Measurements from ENCODE around the gene NMU.
"Not testable (repeated sequence)": the region's sequence is repeated elsewhere in the genome, so short reads cannot be mapped to it uniquely, and the experiment has no call there.

NMU gene, protein sequence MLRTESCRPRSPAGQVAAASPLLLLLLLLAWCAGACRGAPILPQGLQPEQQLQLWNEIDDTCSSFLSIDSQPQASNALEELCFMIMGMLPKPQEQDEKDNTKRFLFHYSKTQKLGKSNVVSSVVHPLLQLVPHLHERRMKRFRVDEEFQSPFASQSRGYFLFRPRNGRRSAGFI

DNA sequence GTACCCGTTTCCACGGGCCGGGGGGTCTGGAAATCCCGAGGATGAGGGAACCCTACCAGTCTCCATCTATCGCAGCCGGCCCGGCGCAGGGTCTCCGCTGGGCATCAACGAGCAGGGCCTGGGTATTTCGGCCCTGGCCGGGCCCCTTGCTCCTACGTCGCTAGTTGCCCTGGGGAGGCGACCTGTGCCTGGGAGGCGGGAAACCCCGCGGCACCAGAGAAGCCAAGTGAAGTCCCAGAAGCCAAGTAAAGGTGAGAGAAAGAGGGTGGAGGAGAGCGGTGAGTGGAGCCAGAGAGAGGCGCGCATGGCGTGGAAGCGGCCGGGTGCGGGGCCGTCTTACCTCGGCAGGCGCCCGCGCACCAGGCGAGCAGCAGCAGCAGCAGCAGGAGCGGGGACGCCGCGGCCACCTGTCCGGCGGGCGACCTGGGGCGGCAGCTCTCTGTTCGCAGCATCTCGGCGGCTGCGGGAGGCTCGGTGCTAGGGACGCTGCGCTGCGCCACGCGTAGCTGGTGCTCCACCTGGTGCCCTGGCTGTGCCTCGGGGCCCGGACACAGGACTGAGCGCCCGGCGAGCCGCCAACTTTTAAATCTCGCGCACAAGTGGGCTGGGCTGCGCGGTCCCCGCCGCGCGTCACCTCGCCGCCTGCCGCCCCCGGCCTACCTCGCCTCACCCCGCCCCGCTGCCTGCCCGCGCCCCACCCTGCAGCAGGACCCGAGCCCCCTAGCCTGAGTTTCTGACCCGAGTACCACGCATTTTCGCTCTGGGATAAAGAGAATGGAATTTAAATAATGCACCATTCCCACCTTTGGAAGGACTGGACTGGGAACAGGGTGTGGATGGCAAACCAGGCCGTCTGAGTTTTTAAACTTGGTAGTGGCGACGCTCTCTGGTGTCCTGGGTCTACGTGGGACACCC, at the start of gene NMU:
Gene NMU, minus strand, starts transcription at position 558 of the 915 bp plus-strand sequence. Its CDS starts 106 bp downstream, at position 452.
- no peak for DNase-seq (ENCODE audit: low read depth)

DNA sequence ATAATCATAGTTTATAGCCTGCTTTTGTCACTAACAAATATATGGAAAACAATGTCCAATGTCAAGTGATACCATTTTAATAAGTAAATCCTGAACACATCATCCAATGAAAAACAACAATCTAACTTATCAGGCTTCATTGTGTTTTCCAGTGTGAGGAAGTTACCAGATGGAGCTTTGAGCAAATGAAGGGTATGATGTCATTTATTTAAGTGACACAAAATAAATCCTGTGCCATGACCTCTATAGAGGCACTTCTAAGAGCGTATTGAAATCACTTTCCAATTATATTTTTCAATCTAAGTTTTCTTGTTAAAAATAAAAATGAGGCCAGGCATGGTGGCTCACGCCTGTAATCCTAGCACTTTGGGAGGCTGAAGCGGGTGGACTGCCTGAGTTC, 48.2 kb upstream of the NMU start:
- no peak for DNase-seq (ENCODE audit: low read depth)

DNA sequence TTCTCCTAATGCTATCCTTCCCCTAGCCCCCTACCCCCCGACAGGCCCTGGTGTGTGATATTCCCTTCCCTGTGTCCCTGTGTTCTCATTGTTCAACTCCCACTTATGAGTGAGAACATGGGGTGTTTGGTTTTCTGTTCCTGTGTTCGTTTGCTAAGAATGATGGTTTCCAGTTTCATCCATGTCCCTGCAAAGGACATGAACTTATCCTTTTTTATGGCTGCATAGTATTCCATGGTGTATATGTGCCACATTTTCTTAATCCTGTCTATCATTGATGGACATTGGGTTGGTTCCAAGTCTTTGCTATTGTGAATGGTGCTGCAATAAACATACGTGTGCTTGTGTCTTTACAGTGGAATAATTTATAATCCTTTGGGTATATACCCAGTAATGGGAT, 46.7 kb upstream of the NMU start:
- DNase-seq (ENCODE audit: low read depth) = not testable (repeated sequence)

DNA sequence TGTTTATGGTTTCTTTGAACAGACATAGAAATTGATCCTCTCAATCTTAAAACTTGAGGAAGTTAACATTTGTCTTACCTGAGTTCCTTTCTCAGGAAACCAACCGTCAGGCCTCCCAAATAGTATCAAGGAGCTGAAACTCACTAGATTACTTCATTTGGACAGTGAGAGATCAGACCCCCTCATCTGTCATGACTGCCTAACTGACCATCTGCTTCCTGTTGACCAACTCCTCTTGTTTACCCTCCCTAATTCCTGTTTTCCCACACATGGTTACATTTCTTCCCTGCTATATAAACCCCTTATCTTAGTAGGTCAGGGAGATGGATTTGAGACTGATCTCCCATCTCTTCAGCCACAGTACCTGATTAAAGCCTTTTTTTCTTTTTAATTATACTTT, 46.2 kb upstream of the NMU start:
- DNase-seq (ENCODE audit: low read depth) = no peak

DNA sequence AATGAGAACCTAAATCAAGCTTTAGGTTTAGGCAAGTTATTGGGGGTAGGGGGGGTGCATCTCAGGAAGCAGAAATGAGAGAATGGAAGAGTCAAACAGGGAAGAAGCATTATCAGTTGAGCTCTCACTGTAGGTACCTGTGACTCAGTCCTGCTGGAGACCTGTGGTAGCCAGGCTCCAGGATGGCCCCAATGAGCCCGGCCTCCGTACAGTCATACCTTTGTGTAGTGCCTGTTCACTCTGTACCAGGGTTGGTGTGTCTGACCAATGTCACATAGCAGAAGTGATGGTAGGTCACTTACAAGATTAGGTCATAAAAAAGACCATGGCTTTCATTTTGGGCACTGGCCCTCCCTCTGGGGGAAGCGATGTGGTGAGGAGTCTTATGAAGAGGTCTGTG, 45.3 kb upstream of the NMU start:
- no peak for DNase-seq (ENCODE audit: low read depth)

DNA sequence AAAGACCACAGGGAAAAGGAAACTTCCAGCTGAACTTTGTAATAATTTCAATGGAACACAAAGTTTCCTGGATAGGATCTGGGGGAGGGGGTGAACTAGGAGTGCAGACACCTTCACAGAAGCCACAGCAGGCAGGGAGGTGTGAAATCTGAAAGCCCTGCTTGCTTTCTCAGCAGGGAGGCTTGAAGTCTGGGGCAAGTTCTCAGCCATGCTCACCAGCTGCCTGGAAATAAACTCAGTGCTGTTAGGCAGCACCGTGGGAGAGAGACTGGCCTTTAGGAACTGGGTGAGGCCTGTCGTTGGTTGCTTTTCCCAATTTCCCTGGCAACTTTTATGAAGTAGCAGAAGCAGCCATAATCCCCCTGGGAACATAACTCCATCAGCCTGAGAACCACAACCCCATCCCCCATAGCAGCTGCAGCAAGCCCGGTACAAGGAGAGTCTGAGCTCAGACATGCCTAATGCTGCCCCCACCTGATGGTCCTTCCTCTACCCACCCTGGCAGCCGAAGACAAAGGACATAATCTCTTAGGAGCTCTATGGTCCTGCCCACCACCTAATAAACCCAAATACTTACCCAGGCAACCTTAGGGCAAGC, 39.2 kb upstream of the NMU start:
- DNase-seq (ENCODE audit: low read depth) = no peak

DNA sequence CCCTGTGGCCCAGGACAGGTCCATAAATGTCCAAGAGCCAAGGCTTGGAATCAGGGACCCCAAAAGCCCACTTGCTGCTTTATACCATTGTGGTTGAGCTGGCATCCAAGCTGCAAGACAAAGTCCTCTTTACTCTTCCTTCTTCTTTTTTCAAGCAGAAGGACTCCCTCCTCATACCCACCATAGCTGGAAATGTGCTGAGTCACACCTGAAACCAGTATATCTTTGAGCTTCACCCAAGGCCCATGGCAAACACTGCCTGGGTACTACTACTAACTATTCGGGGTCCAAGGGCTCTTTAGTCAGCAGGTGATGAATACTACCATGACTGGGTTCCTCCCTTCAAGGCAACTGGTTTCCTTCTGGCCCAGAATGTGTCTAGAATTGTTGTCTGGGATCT, 37.3 kb upstream of the NMU start:
- DNase-seq (ENCODE audit: low read depth) = no peak

DNA sequence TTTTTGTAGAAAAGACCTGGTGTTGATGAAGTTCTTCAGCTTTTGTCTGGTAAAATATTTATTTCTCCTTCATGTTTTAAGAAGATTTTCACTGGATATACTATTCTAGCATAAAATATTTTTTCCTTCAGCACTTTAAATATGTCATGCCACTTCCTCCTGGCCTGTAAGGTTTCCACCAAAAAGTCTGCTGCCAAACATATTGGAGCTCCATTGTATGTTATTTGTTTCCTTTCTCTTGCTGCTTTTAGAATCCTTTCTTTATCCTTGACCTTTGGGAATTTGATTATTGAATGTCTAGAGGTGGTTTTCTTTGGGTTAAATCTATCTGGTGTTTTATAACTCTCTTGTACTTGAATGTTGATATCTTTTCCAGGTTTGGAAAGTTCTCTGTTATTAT, 35.6 kb upstream of the NMU start:
- no peak for DNase-seq (ENCODE audit: low read depth)

DNA sequence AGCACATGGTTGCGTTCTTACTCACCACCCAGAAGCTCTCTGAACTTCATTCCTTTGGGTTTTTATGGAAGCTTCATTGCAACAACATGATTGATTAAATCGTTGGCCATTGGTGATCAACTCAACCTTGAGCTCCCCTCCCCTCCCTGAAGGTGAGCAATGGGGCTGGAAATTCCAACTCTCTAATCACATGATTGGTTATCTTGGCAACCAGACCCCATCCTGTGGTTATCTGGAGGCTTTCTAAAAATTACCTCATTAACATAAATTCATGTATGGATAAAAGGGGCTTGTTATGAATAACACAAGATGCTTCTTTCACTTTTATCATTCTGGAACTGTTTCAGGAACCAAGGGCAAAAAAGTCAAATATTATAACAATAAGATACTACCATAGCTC, 34.6 kb upstream of the NMU start:
- DNase-seq (ENCODE audit: low read depth) = no peak

DNA sequence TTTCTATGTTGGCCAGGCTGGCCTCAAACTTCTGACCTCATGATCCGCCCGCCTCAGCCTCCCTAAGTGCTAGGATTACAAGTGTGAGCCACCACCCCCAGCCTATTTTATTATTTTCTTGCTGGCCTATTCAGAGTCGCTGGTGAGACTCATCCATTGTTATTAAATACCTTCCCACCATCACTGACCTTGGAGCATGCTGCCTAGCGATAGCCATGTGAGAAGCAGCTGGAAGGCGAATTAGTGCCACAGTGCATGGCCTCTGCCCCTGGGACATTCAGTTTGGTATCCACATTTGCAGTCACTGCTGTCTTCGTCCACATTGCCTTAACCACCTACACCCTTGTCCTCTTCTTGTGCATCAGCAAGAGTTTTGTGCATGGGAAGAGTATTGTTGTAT, 32.4 kb upstream of the NMU start:
- DNase-seq (ENCODE audit: low read depth) = no peak

DNA sequence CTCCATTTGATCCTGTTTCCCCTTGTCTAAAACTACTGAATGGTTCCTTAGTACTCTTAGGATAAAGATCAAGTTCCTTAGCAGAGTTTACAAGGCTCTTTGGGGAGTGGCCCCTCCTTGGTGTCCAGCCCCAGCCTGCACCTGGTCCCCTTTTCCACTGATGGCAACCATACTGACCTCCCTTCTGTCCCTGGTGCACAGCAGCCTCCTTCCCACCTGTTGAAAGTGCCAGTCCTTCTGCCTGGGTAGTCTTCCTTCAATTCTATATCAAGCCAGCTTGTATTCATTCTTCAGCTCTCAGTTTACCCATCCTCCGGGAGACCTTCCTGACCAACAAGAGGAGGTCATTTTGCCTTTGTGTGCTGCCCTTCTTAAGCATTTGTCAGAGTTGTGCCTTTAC, 30.4 kb upstream of the NMU start:
- no peak for DNase-seq (ENCODE audit: low read depth)

DNA sequence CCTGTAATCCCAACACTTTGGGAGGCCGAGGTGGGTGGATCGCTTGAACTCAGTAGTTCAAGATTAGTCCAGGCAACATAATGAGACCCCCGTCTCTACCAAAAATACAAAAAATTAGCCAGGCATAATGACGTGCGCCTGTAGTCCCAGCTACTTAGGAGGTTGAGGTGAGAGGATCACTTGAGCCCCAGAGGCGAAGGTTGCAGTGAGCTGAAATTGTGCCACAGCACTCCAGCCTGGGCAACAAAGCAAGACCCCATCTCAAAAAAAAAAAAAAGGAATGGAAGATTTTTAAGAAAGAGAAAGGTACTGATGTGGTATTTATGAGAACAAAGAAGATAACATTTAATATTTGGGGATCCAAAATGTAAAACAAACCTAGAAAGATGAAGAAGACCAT, 27.0 kb upstream of the NMU start:
- no peak for DNase-seq (ENCODE audit: low read depth)

DNA sequence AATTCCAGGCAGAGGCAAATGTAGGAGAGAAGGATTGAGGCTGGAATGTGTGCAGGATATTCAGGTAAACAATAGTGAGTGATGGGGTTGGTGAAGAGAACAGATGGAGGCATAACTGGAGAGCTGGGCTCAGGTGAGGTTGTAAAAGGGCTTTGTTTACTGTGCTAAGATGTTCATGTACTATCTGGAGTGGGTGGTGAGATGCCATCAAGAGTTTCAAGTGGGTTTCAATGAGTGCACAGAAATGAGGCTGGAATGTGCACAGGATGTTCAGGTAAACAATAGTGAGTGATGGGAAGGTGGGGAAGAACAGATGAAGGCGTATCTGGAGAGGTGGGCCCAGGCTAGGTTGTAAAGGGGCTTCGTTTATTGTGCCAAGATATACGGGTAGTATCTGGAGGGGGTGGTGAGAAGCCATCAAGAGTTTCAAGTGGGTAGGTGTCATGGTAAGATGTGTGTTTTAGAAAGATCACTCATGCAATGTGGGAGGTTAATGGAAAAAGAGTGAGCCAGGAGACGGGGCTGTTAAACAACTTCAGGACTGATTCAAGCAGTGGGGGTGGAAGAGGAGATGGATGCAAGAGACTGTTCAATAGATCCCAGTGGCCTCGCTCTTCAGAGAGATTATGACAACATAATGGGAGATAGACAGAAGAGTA, 25.4 kb upstream of the NMU start:
- no peak for DNase-seq (ENCODE audit: low read depth)

DNA sequence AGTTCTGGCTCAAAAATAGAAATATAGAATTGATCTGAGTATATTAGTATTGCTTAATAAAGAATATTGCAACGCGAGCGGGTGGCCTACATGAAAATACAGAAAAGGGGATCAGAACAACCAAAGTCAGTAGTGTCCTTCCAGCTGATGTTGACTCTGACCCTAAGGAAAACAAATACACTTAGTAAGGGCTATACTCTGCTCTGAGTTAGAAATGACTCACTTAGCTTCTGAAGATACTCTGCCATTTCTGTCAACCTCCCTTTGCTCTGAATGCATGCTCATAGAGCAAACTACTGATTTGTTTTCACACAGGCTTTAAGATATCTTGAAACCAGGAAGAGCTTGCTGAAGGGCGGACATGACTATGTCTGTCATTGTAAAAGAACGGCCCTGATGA, 22.6 kb upstream of the NMU start:
- DNase-seq (ENCODE audit: low read depth) = no peak

DNA sequence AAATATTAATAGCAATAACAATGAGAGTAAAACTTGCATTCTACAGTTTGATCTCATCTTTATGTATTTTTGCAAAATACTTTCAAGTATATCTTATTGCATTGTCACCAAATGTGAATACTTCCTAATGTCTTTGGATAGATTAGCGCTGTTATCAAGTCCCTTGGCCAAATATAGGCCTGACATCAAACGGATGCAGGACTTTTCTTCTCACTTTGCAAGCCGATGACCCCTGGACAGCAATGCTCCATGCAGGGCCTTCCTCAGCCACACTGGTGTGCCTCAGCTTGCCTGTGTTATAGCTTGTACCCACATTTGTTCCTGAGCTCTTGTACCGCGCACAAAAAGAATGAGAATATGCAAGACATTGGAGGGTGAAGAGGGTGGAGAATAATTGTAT, 18.0 kb upstream of the NMU start:
- no peak for DNase-seq (ENCODE audit: low read depth)

DNA sequence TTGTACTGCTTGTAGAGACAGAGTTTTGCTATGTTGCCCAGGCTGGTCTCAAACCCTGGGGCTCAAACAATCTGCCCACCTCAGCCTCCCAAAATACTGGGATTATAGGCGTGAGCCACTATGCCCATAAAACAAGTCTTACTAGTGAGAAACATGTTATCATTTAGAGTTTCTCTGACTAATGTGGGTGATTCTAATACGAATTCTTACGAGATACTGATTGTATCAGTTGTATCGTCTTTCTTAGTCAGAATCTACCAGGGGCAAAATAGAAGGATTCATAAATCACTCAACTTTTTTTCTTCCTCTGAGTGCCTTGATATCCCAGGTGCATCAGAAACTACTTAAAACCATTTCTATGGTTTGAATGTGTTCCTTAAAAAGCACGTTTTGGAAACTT, 14.4 kb upstream of the NMU start:
- no peak for DNase-seq (ENCODE audit: low read depth)

DNA sequence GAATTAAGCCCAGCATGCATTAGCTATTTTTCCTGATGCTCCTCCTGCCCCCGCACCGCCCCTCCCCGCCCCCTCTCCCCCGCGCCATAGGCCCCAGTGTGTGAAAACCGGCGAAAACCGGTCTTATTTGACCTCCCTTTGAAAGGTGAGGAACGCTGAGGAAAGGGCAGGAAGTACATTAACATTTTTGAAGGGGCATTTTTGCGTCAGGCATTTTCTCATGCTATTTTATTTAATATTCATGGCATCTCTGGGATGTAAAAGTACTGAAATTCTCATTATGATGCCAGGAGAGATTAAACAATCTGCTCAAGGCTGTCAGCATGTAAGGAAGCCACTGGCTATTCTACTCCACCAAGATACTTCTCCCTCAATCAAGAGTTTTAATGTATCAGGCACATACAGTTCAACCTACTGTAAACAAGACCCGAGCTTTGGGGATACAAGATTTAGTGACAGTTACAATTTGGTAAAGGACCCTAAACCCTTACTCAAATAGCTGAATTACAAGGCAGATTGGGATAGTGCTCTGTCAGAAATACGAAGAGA, 1.2 kb upstream of the NMU start:
- DNase-seq (ENCODE audit: low read depth) = no peak

DNA sequence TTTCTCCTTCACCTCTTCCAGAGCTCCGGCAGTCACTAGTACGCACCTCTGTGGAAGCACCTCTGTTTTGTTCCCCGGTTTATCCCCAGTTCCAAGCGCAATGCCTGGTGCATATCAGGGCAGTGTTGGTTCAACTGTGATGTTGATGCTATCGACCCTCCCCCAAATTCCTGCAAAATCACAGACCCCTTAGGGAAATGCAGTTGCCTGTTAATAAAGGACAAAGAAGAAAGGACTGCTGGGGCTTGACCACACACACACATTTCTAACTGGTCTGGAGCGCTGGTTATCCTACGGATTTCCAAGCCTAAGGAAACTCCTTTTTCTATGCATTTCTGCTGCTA, 530 bp upstream of the NMU start:
- DNase-seq (ENCODE audit: low read depth) = no peak

DNA sequence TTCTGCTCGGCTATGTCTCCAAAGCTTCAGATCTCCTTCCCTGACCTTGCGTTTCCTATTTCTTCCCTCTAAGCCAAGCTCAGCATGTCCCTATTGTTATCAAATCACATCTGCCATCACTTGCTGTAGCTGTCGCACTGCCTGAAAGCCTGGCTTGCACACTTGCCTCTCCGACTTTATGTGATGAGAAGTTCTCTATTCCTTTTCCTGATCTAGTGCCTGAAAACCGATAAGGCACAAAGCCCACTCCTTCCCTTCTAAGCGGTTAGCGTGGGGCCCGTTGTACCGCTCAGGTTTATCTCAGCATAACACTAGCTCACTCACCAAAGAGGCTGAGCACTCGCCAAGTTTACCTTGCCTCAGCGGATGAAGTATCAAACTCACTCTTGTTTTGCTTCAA, 816 bp downstream of the NMU start:
- DNase-seq (ENCODE audit: low read depth) = no peak

DNA sequence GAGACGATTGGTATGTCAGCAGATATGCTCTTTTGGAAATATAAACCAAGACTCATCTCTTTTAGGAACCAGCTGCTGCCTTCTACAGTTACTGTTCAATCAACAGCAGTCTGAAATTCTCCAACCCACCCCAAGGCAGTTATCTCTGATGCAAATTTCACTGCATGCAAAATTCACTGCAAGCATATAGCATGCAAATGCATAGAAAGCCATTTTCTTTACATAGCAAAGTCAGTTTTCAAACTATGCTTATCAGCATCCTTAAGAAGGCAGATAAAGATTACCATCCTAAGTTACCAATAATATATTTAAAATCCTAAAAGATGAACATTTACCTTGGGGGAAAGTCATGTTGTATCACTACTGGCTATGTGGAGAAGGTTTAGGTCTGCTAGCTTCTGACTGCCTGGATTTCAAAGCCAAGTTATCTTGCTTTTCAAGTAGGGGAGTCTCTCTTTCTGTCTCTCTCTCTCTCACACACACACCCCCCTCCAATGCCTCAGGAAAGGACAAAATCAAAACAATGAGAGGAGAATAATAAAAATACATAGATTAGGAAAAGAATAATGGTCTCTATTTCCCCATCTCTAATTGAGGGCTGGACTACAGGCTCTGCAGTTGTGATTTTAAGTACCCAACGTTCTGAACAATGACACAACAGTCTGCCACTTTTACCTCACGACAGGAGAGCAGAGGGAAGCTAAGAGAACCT, 1.5 kb downstream of the NMU start:
- no peak for DNase-seq (ENCODE audit: low read depth)

DNA sequence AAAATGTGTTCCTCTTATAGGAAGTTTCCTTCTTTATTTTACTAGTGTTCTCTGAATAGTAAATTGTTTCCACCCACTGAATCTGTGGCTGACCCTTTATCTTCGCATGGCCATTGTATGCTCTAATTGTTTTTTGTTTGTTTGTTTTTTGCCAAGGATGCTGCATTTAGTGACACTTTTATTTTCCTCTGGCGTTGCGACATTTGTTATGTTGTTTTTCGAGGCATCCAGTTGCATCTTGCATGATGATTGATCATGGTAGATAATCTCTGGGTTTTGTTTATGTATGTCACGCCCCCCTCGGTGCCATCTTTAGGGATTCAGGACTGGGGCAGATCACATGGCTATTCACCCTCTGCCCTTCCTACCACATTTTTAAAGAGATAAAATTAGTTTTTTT, 2.2 kb downstream of the NMU start:
- no peak for DNase-seq (ENCODE audit: low read depth)

DNA sequence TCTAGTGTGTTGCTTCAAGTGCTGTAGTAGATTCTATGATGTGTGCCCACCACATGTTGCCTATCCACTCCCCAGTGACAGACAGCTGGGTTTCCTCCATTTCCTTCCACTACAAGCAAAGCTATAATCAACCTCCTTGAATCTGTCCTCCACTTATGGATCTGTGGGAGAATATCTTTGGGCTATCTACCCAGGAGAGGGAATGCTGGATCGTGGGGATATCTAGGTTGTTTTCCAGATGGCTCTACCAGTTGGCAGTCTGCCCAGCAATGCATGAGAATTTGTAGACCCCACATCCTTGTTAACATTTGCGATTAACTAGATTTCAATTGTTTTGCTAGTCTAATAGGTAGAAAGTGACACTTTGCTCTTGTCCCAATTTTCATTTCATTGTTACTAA, 10.3 kb downstream of the NMU start:
- no peak for DNase-seq (ENCODE audit: low read depth)
